IMR-90 (cell line): ENCODE measurements around the gene ZDBF2. TPM values are rescaled to one million over a fixed set of nuclear protein-coding genes. Genes with fewer than 3 reads are reported as not detected.
"Not testable (repeated sequence)": the region's sequence is repeated elsewhere in the genome, so short reads cannot be mapped to it uniquely, and the experiment has no call there.

Experiments
- ATAC-seq: fragments of 200-7000 bp; cut with Tn5 transposase; 2 replicates; pipeline ENCODE4 v1.9.1; 2020; ENCODE audit warnings: low read depth, mild to moderate bottlenecking, moderate library complexity
- BruUV-seq: library from RNA; stranded (reverse); fragments of 400-500 nt; replicated peaks from 2 replicates; lab custom pipeline; 2021; lab: Mats Ljungman, UMichigan
- CTCF ChIA-PET: fragments of 300-600 bp; formaldehyde crosslinking; extraction: SDS; loops from one replicate; lab custom pipeline; 2021; ENCODE audit warnings: antibody characterized with exemption; lab: Yijun Ruan, JAX
- POLR2A ChIA-PET: fragments of 300-600 bp; sonication (Branson Sonifier 250); formaldehyde crosslinking; loops from one replicate; lab custom pipeline; 2022; ENCODE audit warnings: antibody characterized with exemption; ENCODE audit not compliant: unreplicated experiment; lab: Charles Lee
- DNase-seq: peaks from one replicate; pipeline ENCODE4 v3.0.0; 2013
- H2AFZ ChIP-seq: replicated peaks from 2 replicates; pipeline ENCODE3; 2013; ENCODE audit warnings: low read length, mild to moderate bottlenecking; ENCODE audit not compliant: poor library complexity
- H2AK5ac ChIP-seq: 2 replicates; pipeline ENCODE4 v1.6.1; 2013; ENCODE audit warnings: low read depth, low read length, inconsistent platforms
- H2AK9ac ChIP-seq: replicated peaks from 2 replicates; pipeline ENCODE3; 2013; ENCODE audit warnings: mild to moderate bottlenecking, low read depth, low read length, moderate library complexity; ENCODE audit not compliant: poor library complexity
- H2BK120ac ChIP-seq: 2 replicates; pipeline ENCODE4 v1.6.1; 2013; ENCODE audit warnings: low read depth, low read length, inconsistent platforms
- H2BK15ac ChIP-seq: 3 replicates; pipeline ENCODE4 v1.6.1; 2013; ENCODE audit warnings: low read depth, low read length, inconsistent platforms
- H2BK20ac ChIP-seq: 2 replicates; pipeline ENCODE4 v1.6.1; 2013; ENCODE audit warnings: low read depth, mild to moderate bottlenecking, inconsistent platforms, low read length, moderate library complexity
- H2BK5ac ChIP-seq: 2 replicates; pipeline ENCODE4 v1.6.1; 2013; ENCODE audit warnings: mild to moderate bottlenecking, low read depth, low read length, inconsistent platforms; ENCODE audit not compliant: poor library complexity, severe bottlenecking
- H3K14ac ChIP-seq: replicated peaks from 2 replicates; pipeline ENCODE4 v1.6.1; 2013; ENCODE audit warnings: low read depth, low read length, inconsistent platforms
- H3K18ac ChIP-seq: 2 replicates; pipeline ENCODE4 v1.6.1; 2013; ENCODE audit warnings: low read depth, low read length, control low read depth
- H3K23ac ChIP-seq: 2 replicates; pipeline ENCODE4 v1.6.1; 2013; ENCODE audit warnings: low read depth, low read length, inconsistent platforms
- H3K27ac ChIP-seq: 2 replicates; pipeline ENCODE4 v1.5.1; 2013; ENCODE audit warnings: mild to moderate bottlenecking, control low read depth, low read length; ENCODE audit not compliant: insufficient read depth
- H3K27me3 ChIP-seq: 2 replicates; pipeline ENCODE4 v1.6.1; 2013; ENCODE audit warnings: low read length; ENCODE audit not compliant: control insufficient read depth, insufficient read depth
- H3K36me3 ChIP-seq: 2 replicates; pipeline ENCODE4 v1.6.1; 2013; ENCODE audit warnings: low read length, mixed read lengths; ENCODE audit not compliant: control insufficient read depth, insufficient read depth
- H3K4ac ChIP-seq: 2 replicates; pipeline ENCODE4 v1.6.1; 2013; ENCODE audit warnings: low read depth, low read length, inconsistent platforms
- H3K4me1 ChIP-seq: 2 replicates; pipeline ENCODE4 v1.6.1; 2013; ENCODE audit warnings: low read length, mixed read lengths; ENCODE audit not compliant: control insufficient read depth, insufficient read depth
- H3K4me2 ChIP-seq: 2 replicates; pipeline ENCODE4 v1.6.1; 2013; ENCODE audit warnings: low read depth, mild to moderate bottlenecking, control low read depth, low read length, moderate library complexity
- H3K4me3 ChIP-seq: 2 replicates; pipeline ENCODE4 v1.5.1; 2013; ENCODE audit warnings: low read depth, mild to moderate bottlenecking, control low read depth, low read length, moderate library complexity; ENCODE audit not compliant: insufficient read depth
- H3K56ac ChIP-seq: 2 replicates; pipeline ENCODE4 v1.6.1; 2013; ENCODE audit warnings: low read length, inconsistent platforms; ENCODE audit not compliant: insufficient read depth; ENCODE audit errors: extremely low read depth
- H3K79me1 ChIP-seq, 2 experiments: 2 replicates each; pipeline ENCODE4 v1.6.1; 2013; ENCODE audit warnings: low read length in 2 of 2, inconsistent platforms in 1 of 2, low read depth in 1 of 2
- H3K9ac ChIP-seq: 2 replicates; pipeline ENCODE4 v1.6.1; 2013; ENCODE audit warnings: low read depth, low read length, control low read depth
- H3K9me1 ChIP-seq: 2 replicates; pipeline ENCODE4 v1.6.1; 2013; ENCODE audit warnings: low read length, inconsistent platforms; ENCODE audit not compliant: insufficient read depth
- H3K9me3 ChIP-seq: 2 replicates; pipeline ENCODE4 v1.6.1; 2013; ENCODE audit warnings: low read length; ENCODE audit not compliant: control insufficient read depth, insufficient read depth
- H4K20me1 ChIP-seq: 2 replicates; pipeline ENCODE4 v1.6.1; 2013; ENCODE audit warnings: low read length, inconsistent platforms; ENCODE audit not compliant: insufficient read depth
- H4K5ac ChIP-seq: 2 replicates; pipeline ENCODE4 v1.6.1; 2013; ENCODE audit warnings: mild to moderate bottlenecking, low read depth, low read length, control low read depth
- H4K8ac ChIP-seq, 2 experiments: 2 replicates each; pipeline ENCODE4 v1.6.1; 2013; ENCODE audit warnings: low read depth in 2 of 2, low read length in 2 of 2, control low read depth in 1 of 2, inconsistent platforms in 1 of 2
- H4K91ac ChIP-seq: 2 replicates; pipeline ENCODE4 v1.6.1; 2013; ENCODE audit warnings: low read depth, low read length, inconsistent platforms; ENCODE audit not compliant: insufficient read depth
- WGBS, 2 experiments: methylation state at CpG; one replicate each; pipeline versions ENCODE4 v1.1.5 to v1.1.7; 2013; ENCODE audit warnings: missing lambda C conversion rate in 2 of 2; ENCODE audit not compliant: insufficient read length in 1 of 2; ENCODE audit errors: extremely low coverage in 2 of 2; 5-methylcytosine and 5-hydroxymethylcytosine counted together
- dilution Hi-C: fragments of 300-500 bp; cut with HindIII; formaldehyde crosslinking; loops from one replicate; pipeline ENCODE4 v1.14.3; 2018; ENCODE audit warnings: low sequenced_read_pairs; ENCODE audit not compliant: unreplicated experiment
- in situ Hi-C: fragments of 300-500 bp; cut with MboI; formaldehyde crosslinking; loops from 3 replicates; pipeline ENCODE4 v1.14.3; 2019; ENCODE audit warnings: low sequenced_read_pairs, inconsistent platforms, mixed read lengths
- intact Hi-C: fragments of 100-400 bp; cut with micrococcal nuclease; formaldehyde crosslinking; loops from 2 replicates; pipeline ENCODE4 v1.10.0; 2022
- polyA plus RNA-seq, 3 experiments: library from polyadenylated mRNA; depleted of rRNA; stranded (reverse); fragments of >200 nt; gene quantifications; 2 replicates each; pipeline ENCODE4 v1.2.3, GENCODE V29; 2012; ENCODE audit warnings: low replicate concordance in 1 of 3
- total RNA-seq: library from RNA; depleted of rRNA; stranded (reverse); fragments of >200 nt; gene quantifications from 2 replicates; pipeline ENCODE4 v1.2.3, GENCODE V29; 2012

The ZDBF2 gene
- total and polyA plus RNA-seq, 2 of the 4 experiments (the other 2 are of a cell fraction) = 1.9 to 10.2 TPM

- H2BK15ac ChIP-seq, H3K4me2 ChIP-seq, H2BK5ac ChIP-seq, H3K4me1 ChIP-seq, ATAC-seq, H2BK20ac ChIP-seq, H4K91ac ChIP-seq, H2BK120ac ChIP-seq, DNase-seq, H3K14ac ChIP-seq, BruUV-seq, H2AK5ac ChIP-seq, H3K79me1 ChIP-seq, intact Hi-C loops, POLR2A ChIA-PET, H4K5ac ChIP-seq, H3K9me1 ChIP-seq, H3K4me3 ChIP-seq, in situ Hi-C loops, H3K27ac ChIP-seq, H3K56ac ChIP-seq, H4K20me1 ChIP-seq, H3K9me3 ChIP-seq, dilution Hi-C loops, H3K36me3 ChIP-seq, H4K8ac ChIP-seq, H3K4ac ChIP-seq, H3K18ac ChIP-seq, H2AK9ac ChIP-seq, H3K23ac ChIP-seq, H3K9ac ChIP-seq, H2AFZ ChIP-seq: not testable (repeated sequence)
- peaks cover 50% of the 10 kb centered on the region for H3K27me3 ChIP-seq
- CTCF ChIA-PET = interaction anchor here (1.0 kb wide), 1 partner anchor 14 kb away, joined by 3 read pairs; no protein-coding TSS in a partner anchor
- WGBS, 2 experiments = no CpG with 5 or more reads among the region's 8 CpGs
These were observed 15.8 kb upstream of the ZDBF2 start for GRCh38 chr2:206258615-206259014.
